Retina (tissue), 1 donor: ENCODE results near the gene IQGAP3.
"Not testable (repeated sequence)": the region's sequence is repeated elsewhere in the genome, so short reads cannot be mapped to it uniquely, and the experiment has no call there.

ENCODE experiments used
- DNase-seq: peaks from one replicate; pipeline ENCODE4 v3.0.0-alpha.2; 2016

Gene IQGAP3

GRCh38 chr1:156571261-156571852 is 1.0 kb downstream of the IQGAP3 start:
- no peak for DNase-seq

DNA sequence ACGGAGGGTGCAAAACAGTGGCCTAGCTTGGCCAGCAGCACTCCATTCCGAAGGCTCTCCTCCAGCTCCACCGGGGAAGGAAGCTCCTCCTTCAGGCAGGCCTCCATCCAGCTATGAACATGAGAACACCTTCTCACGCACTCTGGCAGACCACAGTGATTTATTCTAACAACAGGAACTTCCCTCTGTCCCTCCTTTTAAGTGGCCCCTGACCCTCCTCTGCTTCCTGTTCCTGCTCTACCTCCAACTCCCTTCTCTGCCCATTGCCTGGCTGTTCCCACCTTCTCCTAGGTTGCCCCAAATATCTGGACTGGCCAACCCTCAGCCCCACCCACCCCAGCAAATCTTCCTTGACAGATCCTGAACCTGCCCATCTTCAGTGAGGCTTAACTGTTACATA is 5.9 kb downstream of the IQGAP3 start:
- no peak for DNase-seq

DNA sequence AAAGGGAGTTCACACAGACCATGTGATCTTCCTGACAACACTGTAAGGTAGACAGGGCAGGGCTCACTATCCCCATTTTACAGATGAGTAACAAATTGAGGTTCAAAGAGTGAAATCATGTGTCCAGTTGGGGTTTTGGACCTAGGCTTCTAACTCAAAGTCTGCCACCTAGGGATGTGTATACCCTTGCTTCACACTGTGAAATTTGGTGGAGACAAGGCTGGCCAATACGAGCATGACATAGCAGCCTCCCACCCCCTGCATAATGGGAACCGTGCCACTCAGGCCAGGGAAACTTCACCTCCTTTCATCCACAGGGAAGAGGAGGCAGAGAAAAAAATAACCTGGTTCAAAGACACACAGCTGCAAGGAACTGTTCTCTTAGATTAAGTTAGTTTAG is 6.8 kb downstream of the IQGAP3 start:
- DNase-seq, result no peak

DNA sequence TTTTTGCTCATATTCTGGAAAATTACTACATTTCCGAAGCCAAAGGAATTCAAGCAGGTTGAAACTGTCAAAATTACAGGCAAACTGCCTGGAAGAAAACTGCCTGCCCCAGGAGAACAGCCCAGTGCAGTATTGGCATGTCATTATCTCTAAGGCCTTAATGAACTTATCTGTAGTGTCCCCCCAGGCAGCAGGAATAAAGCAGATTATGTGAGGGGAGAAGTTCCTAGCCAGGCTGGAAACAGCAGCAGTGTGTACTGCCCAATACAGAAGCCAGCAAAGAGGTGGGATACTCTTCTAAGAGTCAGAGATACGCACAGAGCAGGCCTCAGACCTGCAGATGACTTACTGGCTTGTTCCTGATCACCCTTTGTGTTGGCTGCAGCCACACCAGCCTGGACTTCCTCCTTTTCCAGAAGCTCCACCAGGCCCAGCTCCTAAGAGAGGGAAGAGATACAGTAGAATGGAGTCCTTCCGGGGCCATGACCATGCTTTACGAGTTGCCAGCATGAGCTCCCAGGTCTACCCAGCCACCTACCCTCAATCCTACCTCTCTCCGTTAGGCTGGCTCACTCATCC is 11.7 kb downstream of the IQGAP3 start:
- no peak for DNase-seq

GRCh38 chr1:156559797-156560385 is 12.5 kb downstream of the IQGAP3 start:
- no peak for DNase-seq

- no peak for DNase-seq
Observed at GRCh38 chr1:156559086-156559796, 13.1 kb downstream of the IQGAP3 start.

GRCh38 chr1:156556354-156556753 is 16.0 kb downstream of the IQGAP3 start:
- no peak for DNase-seq

GRCh38 chr1:156555715-156556114 is 16.6 kb downstream of the IQGAP3 start:
- no peak for DNase-seq

GRCh38 chr1:156554971-156555370 is 17.4 kb downstream of the IQGAP3 start:
- DNase-seq, result no peak

DNA sequence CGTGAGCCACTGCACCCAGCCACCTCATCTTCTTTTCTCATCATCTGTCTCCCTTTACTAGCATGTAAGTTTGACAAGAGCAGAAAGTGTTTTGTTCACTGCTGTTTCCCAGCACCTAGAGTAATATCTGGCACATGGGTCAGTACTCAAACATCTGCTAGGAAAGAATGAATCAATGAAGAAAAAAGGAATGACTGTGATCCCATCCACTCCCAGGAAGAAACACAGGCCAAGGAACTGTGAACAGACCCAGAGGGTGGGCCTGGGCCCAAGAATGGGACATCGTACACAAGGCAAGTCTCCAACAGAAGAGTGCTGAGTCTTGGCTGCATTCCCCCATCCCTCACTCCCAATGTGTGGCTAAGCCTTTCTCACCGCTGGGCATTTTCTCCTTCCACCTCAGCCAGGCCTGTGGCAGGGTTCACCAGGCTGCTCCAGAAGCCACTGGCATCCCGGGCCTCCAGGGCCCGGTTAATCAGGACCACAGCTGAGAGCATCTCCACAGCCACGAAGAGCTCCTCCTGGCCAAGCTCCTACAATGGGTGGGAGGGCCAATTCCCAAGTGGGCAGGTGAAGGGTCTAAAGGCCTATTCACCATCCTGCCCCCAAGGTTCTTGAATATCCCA is 18.4 kb downstream of the IQGAP3 start:
- no peak for DNase-seq

- DNase-seq, result not testable (repeated sequence)
Observed at GRCh38 chr1:156552937-156553336, 19.4 kb downstream of the IQGAP3 start.

DNA sequence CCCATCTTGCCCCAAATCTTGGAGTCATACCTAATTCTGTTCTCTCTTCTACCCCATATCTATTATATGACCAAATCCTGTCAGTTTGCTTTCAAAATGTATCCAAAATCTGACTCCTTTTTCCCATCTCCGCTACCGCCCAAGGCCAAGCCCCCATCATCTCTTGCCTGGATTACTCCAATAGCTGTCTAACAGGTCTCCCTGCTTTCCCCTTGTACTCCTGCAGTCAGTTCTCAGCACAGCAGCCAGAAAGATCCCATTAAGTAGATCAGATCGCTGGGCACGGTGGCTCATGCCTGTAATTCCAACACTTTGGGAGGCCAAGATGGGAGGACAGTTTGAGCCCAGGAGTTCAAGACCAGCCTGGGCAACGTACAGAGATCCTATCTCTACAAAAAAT is 19.8 kb downstream of the IQGAP3 start:
- no peak for DNase-seq

DNA sequence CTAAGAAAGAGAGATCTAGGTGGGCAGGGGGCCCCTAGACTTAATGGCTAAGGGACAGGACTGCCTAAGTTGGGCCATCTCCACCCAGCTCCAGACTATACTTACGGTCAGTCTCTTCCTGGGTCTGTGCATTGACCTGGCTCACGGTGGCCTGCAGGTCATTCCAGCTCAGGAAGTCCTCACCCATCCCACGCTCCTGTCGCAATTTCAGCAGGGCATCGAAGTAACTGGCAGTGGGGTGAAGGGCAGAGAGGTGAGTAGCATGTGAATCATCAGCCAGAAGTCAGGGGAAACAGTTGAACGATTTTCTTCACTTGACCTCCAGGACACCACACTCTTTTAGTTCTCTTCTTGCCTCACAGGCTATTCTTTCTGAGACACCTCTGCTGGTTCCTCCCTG is 20.5 kb downstream of the IQGAP3 start:
- DNase-seq, result no peak

DNA sequence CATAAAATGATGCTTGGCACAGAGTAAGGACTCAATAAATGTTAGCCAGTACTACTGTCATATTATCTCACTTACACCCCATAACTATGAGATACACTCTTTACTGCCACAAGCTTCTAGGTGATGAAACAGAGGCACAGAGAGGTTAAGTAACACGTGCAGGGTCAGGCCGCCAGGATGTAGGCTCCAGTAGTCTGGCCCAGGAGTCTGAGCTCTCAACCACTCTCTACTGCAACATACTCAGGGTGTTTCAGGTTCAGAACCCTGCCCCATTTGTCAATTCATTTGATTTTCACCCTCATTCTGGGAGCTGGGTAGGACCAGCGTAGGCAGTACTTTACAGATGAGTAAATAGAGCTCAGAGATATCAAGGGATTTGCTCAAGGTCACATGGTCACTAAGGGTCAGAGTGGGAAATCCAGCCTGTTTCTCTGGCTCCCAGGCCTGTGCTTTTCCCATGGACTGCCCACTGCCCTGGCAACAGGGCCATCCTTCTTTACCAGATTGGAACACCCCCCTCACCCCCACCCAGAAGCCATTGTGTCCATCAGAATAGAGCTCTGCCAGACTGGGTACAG is 21.2 kb downstream of the IQGAP3 start:
- DNase-seq, result no peak

GRCh38 chr1:156550346-156550745 is 22.0 kb downstream of the IQGAP3 start:
- no peak for DNase-seq

DNA sequence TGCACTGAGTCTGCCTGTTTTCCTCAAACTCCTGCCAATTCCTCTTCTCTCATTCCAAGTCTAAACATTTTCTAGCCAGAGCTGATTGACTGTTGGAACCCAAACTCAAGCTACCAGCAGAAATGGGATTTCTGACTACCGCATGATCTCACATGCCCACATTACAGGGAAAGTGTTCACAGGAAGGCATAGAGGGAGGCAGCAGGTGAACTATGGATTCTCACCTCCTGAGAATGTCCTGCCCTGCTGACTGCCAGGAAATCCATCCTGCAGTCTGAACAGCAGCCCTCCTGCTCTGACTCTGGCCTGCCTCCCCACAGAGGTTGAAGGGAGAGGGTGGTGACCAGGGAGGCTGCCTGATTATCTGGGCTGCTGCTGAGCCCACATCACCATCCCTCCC is 22.5 kb downstream of the IQGAP3 start:
- DNase-seq, result no peak

GRCh38 chr1:156549390-156549789 is 23.0 kb downstream of the IQGAP3 start:
- no peak for DNase-seq

GRCh38 chr1:156547982-156548381 is 24.4 kb downstream of the IQGAP3 start:
- no peak for DNase-seq

DNA sequence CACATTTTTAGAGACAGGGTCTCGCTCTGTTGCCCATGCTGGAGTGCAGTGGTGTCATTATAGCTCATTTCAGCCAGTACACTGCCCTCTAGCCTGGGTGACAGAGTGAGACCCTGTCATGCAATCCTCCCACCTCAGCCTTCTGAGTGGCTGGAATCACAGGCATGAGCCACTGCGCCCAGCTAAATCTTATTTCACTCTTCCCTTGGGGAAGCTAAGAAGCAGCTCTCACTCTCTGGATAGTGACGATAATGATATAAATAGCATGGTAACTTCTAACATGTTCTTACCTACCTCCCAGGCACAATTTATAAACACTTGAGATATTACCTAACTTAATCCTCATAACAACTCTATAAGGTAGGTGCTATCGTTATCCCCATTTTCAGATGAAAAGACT is 24.9 kb downstream of the IQGAP3 start:
- no peak for DNase-seq

GRCh38 chr1:156546267-156546666 is 26.1 kb downstream of the IQGAP3 start:
- DNase-seq, result no peak

DNA sequence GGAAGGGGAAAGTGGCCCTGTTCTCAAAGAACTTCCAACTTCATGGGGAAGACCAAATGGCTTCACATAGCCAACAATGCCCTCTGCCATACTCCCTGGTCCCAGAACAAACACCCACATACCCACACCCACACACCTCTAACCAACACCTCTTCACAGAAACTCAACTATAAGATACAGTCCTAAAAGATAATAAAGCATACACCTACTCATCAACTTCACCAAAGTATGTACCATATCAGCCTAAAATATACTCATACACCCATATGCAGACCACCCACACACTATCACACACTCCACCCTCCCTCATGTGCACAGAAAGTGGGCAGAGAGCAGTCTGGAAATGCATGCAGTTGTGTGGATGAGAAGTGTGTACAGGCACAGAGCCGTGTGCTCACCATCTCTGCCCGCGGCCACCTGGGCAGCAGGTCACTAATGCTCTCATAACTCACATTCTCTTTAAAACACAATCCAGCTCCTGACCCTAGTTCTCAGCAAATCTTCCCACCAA is 27.7 kb downstream of the IQGAP3 start:
- no peak for DNase-seq

- DNase-seq, result no peak
Observed at GRCh38 chr1:156543066-156543465, 29.3 kb downstream of the IQGAP3 start.

DNA sequence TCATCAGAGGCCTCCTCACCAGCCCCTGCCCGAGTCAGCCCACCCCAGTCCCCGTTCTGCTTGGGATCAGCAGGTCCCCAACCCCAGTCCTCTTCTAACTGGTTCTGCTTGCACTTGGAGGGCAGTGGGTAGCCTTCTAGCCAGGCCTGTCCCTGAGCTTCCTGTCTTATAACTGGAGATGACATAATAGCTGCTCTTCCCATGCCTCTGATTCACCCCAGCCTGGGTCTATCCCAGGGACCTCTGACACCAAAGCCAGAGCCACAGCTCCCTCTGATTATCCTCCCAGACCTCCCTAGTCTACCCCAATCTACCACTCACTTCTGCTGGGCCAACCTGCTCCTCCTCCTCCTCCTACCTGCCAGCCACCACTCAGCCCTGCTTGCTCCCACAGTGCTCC is 31.4 kb downstream of the IQGAP3 start:
- no peak for DNase-seq
